GM12892 (cell line): Measurements from ENCODE around the gene GALNT12.

Source experiments
- DNase-seq: peaks from one replicate; pipeline ENCODE4 v3.0.0; 2011; ENCODE audit not compliant: insufficient read length
- FAIRE-seq: peaks from 2 replicates; lab custom pipeline; 2011; peaks lifted over from hg19 to GRCh38; lab: Jason Lieb, UNC
- POLR2A ChIP-seq: IDR thresholded peaks from 2 replicates; pipeline ENCODE4 v1.6.1; 2011; ENCODE audit warnings: low read depth, low read length, control low read depth
- POLR2AphosphoS5 ChIP-seq: IDR thresholded peaks from 2 replicates; pipeline ENCODE4 v1.6.1; 2011; ENCODE audit warnings: low read depth, low read length, control low read depth
- TAF1 ChIP-seq: IDR thresholded peaks from 2 replicates; pipeline ENCODE4 v1.6.1; 2011; ENCODE audit warnings: low read depth, mild to moderate bottlenecking, control low read depth, low read length, borderline replicate concordance

GALNT12 gene

DNA sequence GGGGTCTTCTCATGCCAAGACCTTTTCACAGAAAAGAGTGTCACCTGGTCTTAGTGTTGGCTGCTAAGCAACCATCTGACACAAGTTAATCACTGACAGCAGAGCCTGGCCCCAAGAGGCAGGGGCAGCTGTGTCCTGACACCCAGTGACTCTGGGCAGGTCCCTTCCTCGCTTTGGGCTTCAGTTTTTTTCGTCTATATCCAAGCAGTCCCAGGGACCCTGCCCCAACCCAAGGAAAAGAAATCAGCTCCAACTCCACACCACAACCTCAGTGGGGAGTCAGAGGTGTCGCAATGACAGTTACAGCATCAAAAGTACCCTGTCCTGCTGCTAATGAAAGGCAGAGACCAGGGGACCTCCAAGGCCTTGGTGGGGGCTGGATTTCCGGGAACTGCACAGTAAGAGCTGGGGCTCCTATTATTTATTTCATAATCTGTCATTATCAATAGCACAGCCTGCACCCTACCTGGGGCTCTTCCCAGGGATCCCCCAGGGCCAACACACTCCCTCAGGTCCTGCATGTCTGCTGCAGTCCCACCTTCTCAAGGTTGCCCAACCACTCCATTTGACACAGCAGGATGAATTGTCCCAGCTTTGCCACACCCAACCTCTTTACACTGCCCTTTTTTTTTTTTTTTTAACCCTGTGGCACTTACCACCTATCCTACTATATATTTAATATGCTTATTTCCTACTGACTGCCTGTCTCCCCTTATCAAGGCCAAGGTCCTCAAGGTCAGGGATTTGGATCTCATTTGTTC lies 20.5 kb upstream of the GALNT12 start:
- no peak for TF ChIP-seq POLR2A
- FAIRE-seq, result no peak
- DNase-seq, result no peak

- no peak for FAIRE-seq
Observed at GRCh38 chr9:98787766-98788335, 19.6 kb upstream of the GALNT12 start.

DNA sequence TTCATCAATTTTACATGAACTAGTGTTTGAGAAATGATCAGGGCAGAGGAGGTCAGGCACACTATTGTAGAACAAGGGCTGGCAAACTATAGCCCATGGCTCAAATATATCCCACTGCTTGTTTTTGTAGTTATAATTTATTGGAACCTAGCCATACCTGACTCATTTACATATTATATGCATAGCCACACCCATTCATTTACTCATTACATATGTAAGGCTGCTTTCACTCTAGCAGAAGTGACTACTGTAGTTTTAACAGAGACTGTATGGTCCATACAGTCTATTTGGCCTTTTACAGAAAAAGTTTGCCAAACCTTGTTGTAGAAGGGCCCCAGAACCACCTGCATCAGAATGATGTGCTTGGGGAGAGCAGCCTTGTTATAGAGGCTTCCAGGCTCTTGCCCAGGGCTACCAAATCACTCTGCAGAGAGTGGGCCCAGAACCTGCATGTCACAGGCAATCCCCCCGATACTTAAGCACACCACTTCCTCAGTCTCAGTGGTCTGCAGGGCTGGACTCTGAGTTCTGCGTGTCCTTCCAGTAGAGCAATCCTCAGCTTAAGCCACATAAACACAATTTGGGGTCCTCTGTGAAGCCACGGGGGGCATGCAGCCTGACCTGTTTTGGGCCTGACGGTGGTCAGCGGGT lies 17.9 kb upstream of the GALNT12 start:
- TF ChIP-seq TAF1 (no peak), POLR2AphosphoS5 (no peak), POLR2A (no peak)
- FAIRE-seq (no peak), DNase-seq (no peak)

More at GRCh38 chr9:98787766-98788335, 19.6 kb upstream of the GALNT12 start:
- TF ChIP-seq POLR2AphosphoS5 (no peak), POLR2A (no peak), TAF1 (no peak)
- DNase-seq, result no peak

GRCh38 chr9:98790134-98790841 lies 17.2 kb upstream of the GALNT12 start:
- no peak for TF ChIP-seq POLR2AphosphoS5
- no peak for TF ChIP-seq POLR2A
- FAIRE-seq (no peak), DNase-seq (no peak)

GRCh38 chr9:98790842-98791607 lies 16.4 kb upstream of the GALNT12 start:
- FAIRE-seq (no peak), DNase-seq (peak; percentile 60)
- TF ChIP-seq TAF1 (no peak), POLR2AphosphoS5 (no peak), POLR2A (no peak)

- no peak for TF ChIP-seq TAF1
- no peak for TF ChIP-seq POLR2A
- no peak for TF ChIP-seq POLR2AphosphoS5
- FAIRE-seq, result no peak
Observed at GRCh38 chr9:98791608-98792490, 15.6 kb upstream of the GALNT12 start.

DNA sequence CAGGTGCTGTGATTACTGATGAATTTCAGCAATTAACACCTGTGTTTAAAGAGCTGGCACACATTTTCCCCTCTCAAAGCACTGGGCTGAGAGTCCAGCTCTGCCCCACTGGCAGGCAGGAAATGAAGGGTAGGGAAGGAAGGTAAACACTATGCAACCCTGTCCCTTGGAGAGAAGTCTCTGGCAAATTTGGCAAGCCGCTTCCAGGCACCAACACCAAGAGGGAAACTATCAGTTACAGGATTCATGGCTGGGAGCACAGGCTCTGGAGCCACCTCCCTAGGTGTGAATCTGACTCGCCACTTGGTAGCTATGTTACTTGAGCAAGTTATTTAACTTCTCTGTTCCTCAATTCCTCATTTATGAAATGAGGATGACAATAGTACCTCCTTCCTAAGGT lies 14.4 kb upstream of the GALNT12 start:
- no peak for TF ChIP-seq POLR2AphosphoS5
- TF ChIP-seq TAF1, result no peak
- TF ChIP-seq POLR2A, result no peak
- FAIRE-seq (no peak), DNase-seq (no peak)

More at GRCh38 chr9:98791608-98792490, 15.6 kb upstream of the GALNT12 start:
- no peak for DNase-seq

DNA sequence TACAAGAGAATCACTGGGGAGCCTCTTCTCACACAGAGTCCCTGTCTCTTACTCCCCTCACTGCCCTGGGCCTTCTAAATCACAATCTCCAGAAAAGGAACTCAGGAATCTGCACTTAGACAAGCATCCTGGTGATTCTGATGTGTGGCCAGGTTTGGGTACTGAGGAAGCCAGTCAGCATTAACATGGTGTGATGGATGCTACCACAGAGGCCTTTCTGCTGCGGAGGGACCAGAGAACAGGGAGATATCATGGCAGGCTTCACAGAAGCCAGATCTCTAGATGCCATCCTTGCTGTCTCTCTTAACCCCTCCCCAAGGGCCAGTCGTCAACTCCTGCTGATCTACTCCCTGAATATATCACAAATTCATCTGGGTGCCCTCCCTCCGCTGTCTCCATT lies 12.7 kb upstream of the GALNT12 start:
- TF ChIP-seq POLR2A, result no peak
- no peak for TF ChIP-seq POLR2AphosphoS5
- TF ChIP-seq TAF1, result no peak

GRCh38 chr9:98795295-98795955 lies 12.0 kb upstream of the GALNT12 start:
- no peak for DNase-seq

More for the DNA sequence above, 12.7 kb upstream of the GALNT12 start:
- FAIRE-seq (no peak), DNase-seq (no peak)

More at GRCh38 chr9:98795295-98795955, 12.0 kb upstream of the GALNT12 start:
- no peak for TF ChIP-seq TAF1
- no peak for TF ChIP-seq POLR2AphosphoS5
- no peak for TF ChIP-seq POLR2A
- FAIRE-seq, result no peak
